ENCODE results near the gene SLC20A1. TPM values are rescaled to one million over a fixed set of nuclear protein-coding genes. Genes with fewer than 3 reads are reported as not detected.
"Not testable (repeated sequence)": the region's sequence is repeated elsewhere in the genome, so short reads cannot be mapped to it uniquely, and the experiment has no call there.

Gene SLC20A1
- total and polyA plus RNA-seq, 2 of the 4 experiments (the other 2 are of a cell fraction): 93.6 to 94.1 TPM

DNA sequence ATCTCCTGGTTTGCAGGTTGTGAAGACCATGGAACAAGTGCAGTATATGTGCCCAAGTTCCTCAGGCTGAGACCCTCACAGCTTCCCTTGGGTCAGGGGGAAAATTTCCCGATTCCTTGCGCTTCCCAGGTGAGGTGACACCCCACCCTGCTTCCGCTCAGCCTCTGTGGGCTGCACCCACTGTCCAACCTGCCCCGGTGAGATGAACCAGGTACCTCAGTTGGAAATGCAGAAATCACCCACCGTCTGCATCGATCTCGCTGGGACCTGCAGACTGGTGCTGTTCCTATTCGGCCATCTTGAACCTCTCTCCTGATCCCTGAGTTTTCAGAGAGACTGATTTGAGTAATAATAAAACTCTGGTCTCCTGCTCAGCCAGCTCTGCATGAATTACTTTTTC, 30.7 kb upstream of the SLC20A1 start:
- intact Hi-C loops (cut with micrococcal nuclease): no loop called here
- no peak overlapping the region for H3K4me2 ChIP-seq (ENCODE audit: low read depth, low read length)
- no peaks in the 10 kb centered on the region for H4K20me1 ChIP-seq (ENCODE audit: insufficient read depth, low read length)
- no peak overlapping the region for H2BK20ac ChIP-seq (ENCODE audit: low read depth, low read length)
- H3K4ac ChIP-seq (ENCODE audit: low read depth, low read length): no peak overlapping the region
- H3K27me3 ChIP-seq (ENCODE audit: control insufficient read depth, insufficient read depth, low read length): peaks cover 5% of the 10 kb centered on the region
- no peak overlapping the region for H3K14ac ChIP-seq (replicated peaks; ENCODE audit: low read depth, low read length)
- in situ Hi-C loops (cut with MboI; ENCODE audit: low sequenced_read_pairs): no loop called here
- H3K9me3 ChIP-seq (ENCODE audit: control insufficient read depth, insufficient read depth, low read length): no peaks in the 10 kb centered on the region
- BruUV-seq (replicated peaks): no TSS peak
- no peak for TF ChIP-seq MXI1 (IDR thresholded peaks at IDR 0.05; ENCODE audit: borderline replicate concordance, low read depth, low read length)
- no peak overlapping the region for H3K23ac ChIP-seq (ENCODE audit: low read depth, low read length)
- ATAC-seq (ENCODE audit: low read depth): no peak
- H2BK15ac ChIP-seq (ENCODE audit: low read depth, low read length): no peak overlapping the region
- no peak overlapping the region for H2AFZ ChIP-seq (replicated peaks; ENCODE audit: low read length, poor library complexity)
- ChIA-PET POLR2A (ENCODE audit: unreplicated experiment) (no interaction called here), CTCF (no interaction called here)
- H2BK5ac ChIP-seq (ENCODE audit: low read depth, low read length, poor library complexity, severe bottlenecking): no peak overlapping the region
- H3K9ac ChIP-seq (ENCODE audit: low read depth, low read length): no peak overlapping the region
- H4K5ac ChIP-seq (ENCODE audit: low read depth, low read length): no peak overlapping the region
- no peak for DNase-seq
- no peaks in the 10 kb centered on the region for H3K79me1 ChIP-seq (ENCODE audit: low read depth in 1 of 2, low read length in 2 of 2)
- no peak overlapping the region for H3K18ac ChIP-seq (ENCODE audit: low read depth, low read length)
- no peak overlapping the region for H4K8ac ChIP-seq (ENCODE audit: low read depth in 2 of 2, low read length in 2 of 2)
- peaks cover 2% of the 10 kb centered on the region; the same call in 1 of the 2 replicates for H3K4me1 ChIP-seq (ENCODE audit: control insufficient read depth, insufficient read depth, low read length)
- no peak overlapping the region for H3K56ac ChIP-seq (ENCODE audit: extremely low read depth, insufficient read depth, low read length)
- no peak overlapping the region for H2AK9ac ChIP-seq (replicated peaks; ENCODE audit: low read depth, low read length, poor library complexity)
- dilution Hi-C loops (cut with HindIII; ENCODE audit: low sequenced_read_pairs, unreplicated experiment): no loop called here
- 0 out of 2 replicates have a peak, but pooled peaks cover 7% of the 10 kb centered on the region for H3K9me1 ChIP-seq (ENCODE audit: insufficient read depth, low read length)
- H2BK120ac ChIP-seq (ENCODE audit: low read depth, low read length): no peak overlapping the region
- no peak overlapping the region for H4K91ac ChIP-seq (ENCODE audit: insufficient read depth, low read depth, low read length)
- no peak overlapping the region for H3K27ac ChIP-seq (ENCODE audit: insufficient read depth, low read length)
- 100% methylated on average over 3 of the region's 8 CpGs; no CpG with 5 or more reads in 1 of the 2 experiments for WGBS, 2 experiments (ENCODE audit: extremely low coverage in 2 of 2, insufficient read length in 1 of 2)
- H2AK5ac ChIP-seq (ENCODE audit: low read depth, low read length): no peak overlapping the region
- no peak overlapping the region for H3K4me3 ChIP-seq (ENCODE audit: insufficient read depth, low read depth, low read length)
- H3K36me3 ChIP-seq (ENCODE audit: control insufficient read depth, insufficient read depth, low read length): no peaks in the 10 kb centered on the region

DNA sequence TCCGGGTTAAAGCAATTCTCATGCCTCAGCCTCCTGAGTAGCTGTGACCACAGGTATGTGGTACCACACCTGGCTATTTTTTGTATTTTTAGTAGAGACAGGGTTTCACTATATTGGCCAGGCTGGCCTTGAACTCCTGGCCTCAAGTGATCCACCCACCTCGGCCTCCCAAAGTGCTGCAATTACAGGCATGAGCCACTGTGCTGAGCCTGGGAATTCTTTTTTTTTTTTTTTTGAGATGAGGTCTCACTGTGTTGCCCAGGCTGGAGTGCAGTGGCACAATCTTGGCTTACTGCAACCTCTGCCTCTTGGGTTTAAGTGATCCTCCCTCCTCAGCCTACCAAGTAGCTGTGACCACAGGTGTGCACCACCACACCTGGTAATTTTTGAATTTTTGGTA, 29.9 kb upstream of the SLC20A1 start:
- dilution Hi-C loops (cut with HindIII; ENCODE audit: low sequenced_read_pairs, unreplicated experiment); H3K56ac ChIP-seq (ENCODE audit: extremely low read depth, insufficient read depth, low read length): not testable (repeated sequence)

More for the DNA sequence above, 29.9 kb upstream of the SLC20A1 start:
- CTCF ChIA-PET; H3K18ac ChIP-seq (ENCODE audit: low read depth, low read length); H2BK20ac ChIP-seq (ENCODE audit: low read depth, low read length); H3K36me3 ChIP-seq (ENCODE audit: control insufficient read depth, insufficient read depth, low read length); POLR2A ChIA-PET (ENCODE audit: unreplicated experiment); H2AK9ac ChIP-seq (replicated peaks; ENCODE audit: low read depth, low read length, poor library complexity); H4K8ac ChIP-seq (ENCODE audit: low read depth in 2 of 2, low read length in 2 of 2); H3K4ac ChIP-seq (ENCODE audit: low read depth, low read length); H4K20me1 ChIP-seq (ENCODE audit: insufficient read depth, low read length); in situ Hi-C loops (cut with MboI; ENCODE audit: low sequenced_read_pairs); H2BK5ac ChIP-seq (ENCODE audit: low read depth, low read length, poor library complexity, severe bottlenecking); H2BK120ac ChIP-seq (ENCODE audit: low read depth, low read length); DNase-seq; H4K5ac ChIP-seq (ENCODE audit: low read depth, low read length); H3K9me3 ChIP-seq (ENCODE audit: control insufficient read depth, insufficient read depth, low read length); H2AK5ac ChIP-seq (ENCODE audit: low read depth, low read length); ATAC-seq (ENCODE audit: low read depth); BruUV-seq (replicated peaks); H2BK15ac ChIP-seq (ENCODE audit: low read depth, low read length); H3K79me1 ChIP-seq (ENCODE audit: low read depth in 1 of 2, low read length in 2 of 2); H3K9me1 ChIP-seq (ENCODE audit: insufficient read depth, low read length); H3K27ac ChIP-seq (ENCODE audit: insufficient read depth, low read length); H2AFZ ChIP-seq (replicated peaks; ENCODE audit: low read length, poor library complexity); H3K14ac ChIP-seq (replicated peaks; ENCODE audit: low read depth, low read length); H3K27me3 ChIP-seq (ENCODE audit: control insufficient read depth, insufficient read depth, low read length); intact Hi-C loops (cut with micrococcal nuclease); H3K23ac ChIP-seq (ENCODE audit: low read depth, low read length); H4K91ac ChIP-seq (ENCODE audit: insufficient read depth, low read depth, low read length); H3K4me1 ChIP-seq (ENCODE audit: control insufficient read depth, insufficient read depth, low read length); H3K9ac ChIP-seq (ENCODE audit: low read depth, low read length); H3K4me2 ChIP-seq (ENCODE audit: low read depth, low read length); H3K4me3 ChIP-seq (ENCODE audit: insufficient read depth, low read depth, low read length): not testable (repeated sequence)
- WGBS, 2 experiments (ENCODE audit: extremely low coverage in 2 of 2, insufficient read length in 1 of 2): no CpG with 5 or more reads among the region's 2 CpGs
